Gastrocnemius medialis (tissue), 4 donors: ENCODE data around the gene DCLK2. TPM values are rescaled to one million over a fixed set of nuclear protein-coding genes. Genes with fewer than 3 reads are reported as not detected.

Experiments used
- ATAC-seq, 2 donors: fragments of 150-250 bp; one replicate each; pipeline ENCODE4 v1.9.1; 2016
- DNase-seq, 2 donors: peaks; one replicate each; pipeline ENCODE4 v3.0.0-alpha.2; 2019
- H3K27ac ChIP-seq, 4 donors: fragments of 200-600 bp; sonication (generic); 1 replicate in 1 of 4; 2 replicates in 3 of 4; pipeline ENCODE4 v1.5.1; 2016 to 2018; ENCODE audit warnings: mild to moderate bottlenecking in 2 of 4, moderate library complexity in 1 of 4
- H3K27me3 ChIP-seq, 3 donors: fragments of 200-600 bp; sonication (generic) in 2 of 3; 1 replicate in 1 of 3; 2 replicates in 2 of 3; pipeline versions ENCODE4 v1.5.1 to v1.6.0; 2016 to 2019; ENCODE audit warnings: mild to moderate bottlenecking in 1 of 3, moderate library complexity in 1 of 3
- H3K36me3 ChIP-seq, 2 donors: fragments of 200-600 bp; sonication (generic) in 1 of 2; one replicate each; pipeline ENCODE4 v1.5.1; 2017 to 2018
- H3K4me1 ChIP-seq, 2 donors: fragments of 200-600 bp; sonication (generic) in 1 of 2; one replicate each; pipeline ENCODE4 v1.5.1; 2016 to 2017; ENCODE audit warnings: mild to moderate bottlenecking in 2 of 2
- H3K4me3 ChIP-seq, 4 donors: fragments of 200-600 bp; sonication (generic) in 3 of 4; 1 replicate in 1 of 4; 2 replicates in 3 of 4; pipeline ENCODE4 v1.5.1; 2016 to 2019; ENCODE audit warnings: mild to moderate bottlenecking in 2 of 4
- H3K9me3 ChIP-seq, 3 donors: fragments of 200-600 bp; sonication (generic) in 2 of 3; 1 replicate in 1 of 3; 2 replicates in 2 of 3; pipeline ENCODE4 v1.5.1; 2016 to 2019
- POLR2A ChIP-seq, 2 donors: fragments of 450-650 bp; IDR thresholded peaks; one replicate each; pipeline ENCODE4 v1.6.1; 2017; ENCODE audit warnings: antibody characterized with exemption in 2 of 2, mild to moderate bottlenecking in 2 of 2, moderate library complexity in 2 of 2
- in situ Hi-C, 4 donors: fragments of 200-750 bp; cut with MboI; loops; one replicate each; pipeline versions ENCODE4 v1.15.0 to v1.8.0; 2017; ENCODE audit warnings: low sequenced_read_pairs in 4 of 4
- intact Hi-C: fragments of 100-400 bp; cut with DNase I; formaldehyde crosslinking; loops from one replicate; pipeline ENCODE4 v1.15.1; 2023; ENCODE audit warnings: low total_unique reads
- total RNA-seq, 4 donors: library from RNA; depleted of rRNA; stranded (reverse); fragments of >200 nt; gene quantifications; one replicate each; pipeline versions ENCODE4 v1.1.0 to v1.2.3, GENCODE V29; 2016
- TF ChIP-seq, protein P1 (sequence below), 5 experiments: fragments of 450-650 bp in 3 of 5; fragments of 200-600 bp in 2 of 5; sonication (generic) in 2 of 5; IDR thresholded peaks in 4 of 5; conservative IDR thresholded peaks in 1 of 5; 1 replicate in 4 of 5; 2 replicates in 1 of 5; pipeline ENCODE4 v1.5.1; 2016 to 2019; ENCODE audit warnings: antibody characterized with exemption in 5 of 5, mild to moderate bottlenecking in 3 of 5, moderate library complexity in 3 of 5

Gene DCLK2
- total RNA-seq, 4 donors from 2014 or later: 0.29 to 0.97 (median 0.47) TPM

DNA sequence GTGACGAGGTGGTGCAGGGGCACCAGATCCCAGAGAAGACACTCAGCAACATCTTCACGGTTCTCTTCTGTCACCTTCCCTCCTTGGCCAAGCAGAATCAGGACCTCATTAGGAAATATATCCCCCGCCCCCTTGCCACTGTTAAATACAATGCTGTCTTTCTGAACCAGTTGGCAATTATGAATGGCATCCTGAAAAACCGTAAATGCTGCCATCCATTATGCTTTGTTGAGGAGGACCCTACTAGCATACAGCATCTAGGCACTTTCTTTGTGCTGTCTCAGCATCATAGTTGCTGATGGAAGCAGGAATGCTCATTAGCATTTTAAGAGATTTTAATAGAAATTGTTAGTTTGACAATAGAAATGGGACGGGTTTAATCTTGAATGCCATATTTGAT is 138.5 kb downstream of the DCLK2 start:
- ATAC-seq (no peak), DNase-seq (no peak)
- intact Hi-C loops (no loop called here), in situ Hi-C loops (loop anchor here (10.0 to 25.0 kb wide), 2 partner anchors 204 to 212 kb away; no protein-coding TSS in a partner anchor)
- H3K36me3 ChIP-seq: no peaks in the 10 kb centered on the region
- no peaks in the 10 kb centered on the region for H3K27me3 ChIP-seq
- H3K27ac ChIP-seq: no peak overlapping the region
- no peak for TF ChIP-seq POLR2A (IDR thresholded peaks at IDR 0.05)
- TF ChIP-seq, protein P1, sequence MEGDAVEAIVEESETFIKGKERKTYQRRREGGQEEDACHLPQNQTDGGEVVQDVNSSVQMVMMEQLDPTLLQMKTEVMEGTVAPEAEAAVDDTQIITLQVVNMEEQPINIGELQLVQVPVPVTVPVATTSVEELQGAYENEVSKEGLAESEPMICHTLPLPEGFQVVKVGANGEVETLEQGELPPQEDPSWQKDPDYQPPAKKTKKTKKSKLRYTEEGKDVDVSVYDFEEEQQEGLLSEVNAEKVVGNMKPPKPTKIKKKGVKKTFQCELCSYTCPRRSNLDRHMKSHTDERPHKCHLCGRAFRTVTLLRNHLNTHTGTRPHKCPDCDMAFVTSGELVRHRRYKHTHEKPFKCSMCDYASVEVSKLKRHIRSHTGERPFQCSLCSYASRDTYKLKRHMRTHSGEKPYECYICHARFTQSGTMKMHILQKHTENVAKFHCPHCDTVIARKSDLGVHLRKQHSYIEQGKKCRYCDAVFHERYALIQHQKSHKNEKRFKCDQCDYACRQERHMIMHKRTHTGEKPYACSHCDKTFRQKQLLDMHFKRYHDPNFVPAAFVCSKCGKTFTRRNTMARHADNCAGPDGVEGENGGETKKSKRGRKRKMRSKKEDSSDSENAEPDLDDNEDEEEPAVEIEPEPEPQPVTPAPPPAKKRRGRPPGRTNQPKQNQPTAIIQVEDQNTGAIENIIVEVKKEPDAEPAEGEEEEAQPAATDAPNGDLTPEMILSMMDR (IDR thresholded peaks at IDR 0.05 in 4 of 5, conservative IDR thresholded peaks at IDR 0.05 in 1 of 5): no peak
- H3K4me1 ChIP-seq: no peaks in the 10 kb centered on the region
- H3K9me3 ChIP-seq: no peaks in the 10 kb centered on the region
- H3K4me3 ChIP-seq: no peak overlapping the region

DNA sequence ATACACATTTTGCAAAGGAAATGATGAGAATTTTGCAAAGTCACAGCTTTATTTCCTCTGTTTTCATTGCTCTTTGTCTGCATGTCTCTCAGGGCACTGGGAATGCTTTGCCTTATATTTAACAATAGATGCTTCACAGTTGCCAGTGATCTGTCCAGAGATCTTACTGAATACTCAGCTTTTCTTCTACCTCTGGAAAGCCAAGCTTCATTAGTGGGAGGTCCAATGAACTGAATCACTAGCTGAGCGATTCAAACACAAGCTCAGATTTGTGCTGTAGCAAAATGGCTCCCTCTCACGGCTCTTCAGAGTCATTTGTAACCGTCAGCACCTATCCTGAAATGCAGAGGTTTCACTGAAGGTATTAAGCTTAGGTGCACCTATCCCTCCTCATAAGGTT is 138.9 kb downstream of the DCLK2 start:
- Histone ChIP-seq H3K4me1 (no peaks in the 10 kb centered on the region), H3K36me3 (no peaks in the 10 kb centered on the region), H3K27me3 (no peaks in the 10 kb centered on the region), H3K9me3 (no peaks in the 10 kb centered on the region), H3K27ac (no peak overlapping the region), H3K4me3 (no peak overlapping the region)
- TF ChIP-seq, protein P1 (IDR thresholded peaks at IDR 0.05 in 4 of 5, conservative IDR thresholded peaks at IDR 0.05 in 1 of 5): no peak
- TF ChIP-seq POLR2A (IDR thresholded peaks at IDR 0.05): no peak
- ATAC-seq: no peak
- no peak for DNase-seq
- in situ Hi-C loops: loop anchor here (10.0 to 25.0 kb wide), 2 partner anchors 205 to 212 kb away; no protein-coding TSS in a partner anchor
- intact Hi-C loops: no loop called here

DNA sequence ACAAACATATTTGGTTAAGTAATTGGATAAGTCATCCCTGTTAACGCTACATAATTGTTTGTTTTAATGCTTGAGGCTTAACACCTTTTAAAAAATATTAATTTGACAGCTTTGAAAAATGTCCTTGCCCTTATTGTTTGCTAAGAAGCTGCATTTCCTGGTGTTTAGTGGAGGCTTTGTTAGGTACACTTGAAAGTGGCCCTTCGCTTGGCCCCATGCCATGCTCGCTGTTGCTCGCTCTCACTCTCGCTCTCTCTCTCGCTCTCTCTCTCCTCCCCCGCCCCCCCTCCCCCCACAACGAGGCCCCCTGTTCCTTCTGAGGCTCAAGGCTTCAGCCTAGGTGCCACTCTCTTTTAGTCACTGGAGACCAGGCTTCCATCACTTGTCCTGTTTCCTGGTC is 139.6 kb downstream of the DCLK2 start:
- in situ Hi-C loops: loop anchor here (10.0 to 25.0 kb wide), 2 partner anchors 206 to 213 kb away; no protein-coding TSS in a partner anchor
- no peak overlapping the region for H3K27ac ChIP-seq
- DNase-seq: no peak
- ATAC-seq: no peak
- no peaks in the 10 kb centered on the region for H3K4me1 ChIP-seq
- TF ChIP-seq, protein P1 (IDR thresholded peaks at IDR 0.05 in 4 of 5, conservative IDR thresholded peaks at IDR 0.05 in 1 of 5): no peak
- TF ChIP-seq POLR2A (IDR thresholded peaks at IDR 0.05): no peak
- no peaks in the 10 kb centered on the region for H3K36me3 ChIP-seq
- H3K4me3 ChIP-seq: no peak overlapping the region
- no peaks in the 10 kb centered on the region for H3K27me3 ChIP-seq
- H3K9me3 ChIP-seq: no peaks in the 10 kb centered on the region
- intact Hi-C loops: no loop called here

DNA sequence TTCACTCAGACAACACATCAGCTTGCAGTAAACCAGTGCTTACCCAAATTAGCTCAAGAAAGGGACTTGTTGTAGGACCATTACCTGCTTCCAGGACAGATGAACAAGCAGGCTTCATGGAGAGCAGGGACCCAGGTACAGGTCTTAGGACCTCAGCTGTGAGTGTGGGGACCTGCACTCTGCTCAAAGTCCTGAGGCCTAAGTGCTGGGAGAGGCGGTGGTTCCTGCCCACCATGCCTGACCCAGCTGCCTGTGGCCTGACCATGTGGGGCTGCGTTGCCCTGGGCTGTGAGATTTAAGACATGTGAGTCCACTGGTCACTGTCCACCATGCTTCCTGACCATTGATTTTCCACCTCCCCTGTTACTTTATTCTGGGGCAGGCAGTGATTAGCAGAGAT is 140.2 kb downstream of the DCLK2 start:
- intact Hi-C loops (no loop called here), in situ Hi-C loops (loop anchor here (10.0 to 25.0 kb wide), 2 partner anchors 206 to 214 kb away; no protein-coding TSS in a partner anchor)
- Histone ChIP-seq H3K36me3 (no peaks in the 10 kb centered on the region), H3K9me3 (no peaks in the 10 kb centered on the region), H3K4me1 (no peaks in the 10 kb centered on the region), H3K27me3 (no peaks in the 10 kb centered on the region), H3K4me3 (no peak overlapping the region), H3K27ac (no peak overlapping the region)
- DNase-seq: no peak
- ATAC-seq: no peak
- TF ChIP-seq, protein P1 (IDR thresholded peaks at IDR 0.05 in 4 of 5, conservative IDR thresholded peaks at IDR 0.05 in 1 of 5): no peak
- no peak for TF ChIP-seq POLR2A (IDR thresholded peaks at IDR 0.05)

DNA sequence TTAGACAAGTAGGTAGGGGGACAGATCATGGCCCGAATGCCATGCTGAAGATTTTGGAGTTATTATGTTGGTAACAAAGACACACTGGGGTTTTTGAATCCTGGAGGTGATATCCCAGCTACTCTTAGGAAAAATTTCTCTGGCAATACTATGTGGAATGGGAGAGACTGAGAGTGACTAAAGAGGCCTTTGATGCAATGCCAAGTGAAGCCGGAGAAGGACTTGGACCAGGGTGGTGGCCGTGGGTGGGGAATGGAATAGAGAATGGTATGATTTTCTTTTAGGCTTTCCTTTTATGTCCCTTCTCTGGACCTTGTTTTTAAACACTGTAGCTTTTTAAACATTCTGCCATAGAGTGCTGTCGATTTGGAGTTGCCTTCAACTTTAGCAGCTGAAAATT is 141.6 kb downstream of the DCLK2 start:
- H3K4me1 ChIP-seq: no peaks in the 10 kb centered on the region
- no peaks in the 10 kb centered on the region for H3K36me3 ChIP-seq
- intact Hi-C loops: no loop called here
- no peaks in the 10 kb centered on the region for H3K9me3 ChIP-seq
- H3K4me3 ChIP-seq: no peak overlapping the region
- TF ChIP-seq, protein P1 (IDR thresholded peaks at IDR 0.05 in 4 of 5, conservative IDR thresholded peaks at IDR 0.05 in 1 of 5): no peak
- TF ChIP-seq POLR2A (IDR thresholded peaks at IDR 0.05): no peak
- ATAC-seq (no peak), DNase-seq (no peak)
- H3K27ac ChIP-seq: no peak overlapping the region
- no peaks in the 10 kb centered on the region for H3K27me3 ChIP-seq
- in situ Hi-C loops: loop anchor here (10.0 to 25.0 kb wide), 2 partner anchors 208 to 215 kb away; no protein-coding TSS in a partner anchor
